GM19238 (cell line): ENCODE measurements around the gene NR6A1.

Experiments
- DNase-seq: peaks from one replicate; pipeline ENCODE4 v3.0.0; 2011; ENCODE audit warnings: low spot score; ENCODE audit not compliant: insufficient read length

NR6A1 gene

GRCh38 chr9:124492818-124493217 is 278.3 kb downstream of the NR6A1 start:
- DNase-seq: no peak

GRCh38 chr9:124491049-124491975 is 279.8 kb downstream of the NR6A1 start:
- no peak for DNase-seq

- no peak for DNase-seq
These were observed 281.1 kb downstream of the NR6A1 start for GRCh38 chr9:124490004-124490403.

GRCh38 chr9:124489222-124489621 is 281.9 kb downstream of the NR6A1 start:
- no peak for DNase-seq

GRCh38 chr9:124488641-124489210 is 282.4 kb downstream of the NR6A1 start:
- no peak for DNase-seq

GRCh38 chr9:124487260-124488182 is 283.6 kb downstream of the NR6A1 start:
- DNase-seq: no peak

- no peak for DNase-seq
These were observed 284.3 kb downstream of the NR6A1 start for GRCh38 chr9:124486778-124487259.

GRCh38 chr9:124485936-124486335 is 285.2 kb downstream of the NR6A1 start:
- no peak for DNase-seq

GRCh38 chr9:124485201-124485600 is 285.9 kb downstream of the NR6A1 start:
- no peak for DNase-seq

GRCh38 chr9:124483481-124483880 is 287.6 kb downstream of the NR6A1 start:
- DNase-seq: no peak

GRCh38 chr9:124482431-124483031 is 288.6 kb downstream of the NR6A1 start:
- no peak for DNase-seq

- DNase-seq: no peak
These were observed 290.0 kb downstream of the NR6A1 start for GRCh38 chr9:124481115-124481514.

- peak; percentile 40 for DNase-seq
These were observed 290.5 kb downstream of the NR6A1 start for GRCh38 chr9:124480621-124480981.

- no peak for DNase-seq
These were observed 291.0 kb downstream of the NR6A1 start for GRCh38 chr9:124479947-124480620.

- no peak for DNase-seq
These were observed 291.7 kb downstream of the NR6A1 start for GRCh38 chr9:124479371-124479770.

GRCh38 chr9:124478354-124478753 is 292.8 kb downstream of the NR6A1 start:
- DNase-seq: no peak

GRCh38 chr9:124477648-124478285 is 293.3 kb downstream of the NR6A1 start:
- DNase-seq: no peak

GRCh38 chr9:124477211-124477647 is 293.9 kb downstream of the NR6A1 start:
- DNase-seq: no peak

- no peak for DNase-seq
These were observed 295.0 kb downstream of the NR6A1 start for GRCh38 chr9:124475868-124476690.
